HG02885 (cell line): ENCODE measurements around the gene HASPIN.

ENCODE experiments used
- ATAC-seq: cut with Tn5 transposase; IDR thresholded peaks from one replicate; pipeline ENCODE4 v1.9.1; 2021; ENCODE audit warnings: mild to moderate bottlenecking; ENCODE audit not compliant: unreplicated experiment, poor library complexity

Gene HASPIN

GRCh38 chr17:3723556-3724377, at the start of gene HASPIN:
Gene HASPIN, plus strand, starts transcription at chr17:3723903. Its CDS starts 33 bp downstream, at chr17:3723936.
- ATAC-seq: peak; percentile 80

- no peak for ATAC-seq
Measured at GRCh38 chr17:3675886-3676285, 47.8 kb upstream of the HASPIN start.

GRCh38 chr17:3678095-3678820, 45.4 kb upstream of the HASPIN start:
- ATAC-seq: no peak

GRCh38 chr17:3678821-3679530, 44.7 kb upstream of the HASPIN start:
- ATAC-seq: no peak

GRCh38 chr17:3679531-3680126, 44.1 kb upstream of the HASPIN start:
- ATAC-seq: no peak

- no peak for ATAC-seq
Measured at GRCh38 chr17:3681057-3681456, 42.6 kb upstream of the HASPIN start.

- no peak for ATAC-seq
Measured at GRCh38 chr17:3681565-3681964, 42.1 kb upstream of the HASPIN start.

- ATAC-seq: no peak
Measured at GRCh38 chr17:3682033-3682432, 41.7 kb upstream of the HASPIN start.

- ATAC-seq: peak; percentile 47
Measured at GRCh38 chr17:3683054-3683511, 40.6 kb upstream of the HASPIN start.

- ATAC-seq: no peak
Measured at GRCh38 chr17:3685174-3685573, 38.5 kb upstream of the HASPIN start.

GRCh38 chr17:3688027-3688553, 35.6 kb upstream of the HASPIN start:
- no peak for ATAC-seq

- ATAC-seq: no peak
Measured at GRCh38 chr17:3688852-3689261, 34.8 kb upstream of the HASPIN start.

- no peak for ATAC-seq
Measured at GRCh38 chr17:3689262-3690093, 34.2 kb upstream of the HASPIN start.

GRCh38 chr17:3690094-3690715, 33.5 kb upstream of the HASPIN start:
- no peak for ATAC-seq

- ATAC-seq: no peak
Measured at GRCh38 chr17:3691617-3692067, 32.1 kb upstream of the HASPIN start.

GRCh38 chr17:3692346-3692745, 31.4 kb upstream of the HASPIN start:
- no peak for ATAC-seq

GRCh38 chr17:3693141-3693540, 30.6 kb upstream of the HASPIN start:
- ATAC-seq: no peak

- ATAC-seq: peak; percentile 41
Measured at GRCh38 chr17:3693829-3694231, 29.9 kb upstream of the HASPIN start.
